ENCODE results near the gene STEAP1B.

Gene STEAP1B

GRCh38 chr7:22373388-22373787 lies 126.6 kb downstream of the STEAP1B start:
- DNase-seq (ENCODE audit: low read depth), result no peak
- no peak overlapping the region for H3K4me3 ChIP-seq (ENCODE audit: low read depth, low read length)
- TF ChIP-seq CTCF (IDR thresholded peaks at IDR 0.05; ENCODE audit: control insufficient read depth, extremely low read depth, insufficient read depth), result no peak

DNA sequence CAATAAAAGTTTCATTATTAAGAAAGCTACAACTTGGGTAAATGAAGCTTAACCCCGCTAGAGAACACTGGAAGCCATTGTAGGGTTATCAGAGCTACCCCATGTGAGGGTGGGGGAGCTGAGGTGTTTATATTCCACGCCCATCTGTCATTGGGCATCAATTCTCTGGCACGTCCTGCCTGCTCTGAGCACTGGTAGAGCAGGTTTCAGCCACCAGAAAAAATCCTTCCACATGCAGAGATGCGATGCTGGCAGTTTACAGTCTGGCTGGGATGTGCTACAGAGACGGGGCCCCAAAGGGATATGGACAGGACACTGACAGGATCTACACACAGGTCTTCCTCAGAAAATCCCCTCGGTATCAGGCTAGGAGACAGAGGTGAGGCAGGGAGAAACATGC lies 127.1 kb downstream of the STEAP1B start:
- H3K4me3 ChIP-seq (ENCODE audit: low read depth, low read length), result no peak overlapping the region
- DNase-seq (ENCODE audit: low read depth), result peak; percentile 51
- TF ChIP-seq CTCF (IDR thresholded peaks at IDR 0.05; ENCODE audit: control insufficient read depth, extremely low read depth, insufficient read depth), result no peak

- TF ChIP-seq CTCF (IDR thresholded peaks at IDR 0.05; ENCODE audit: control insufficient read depth, extremely low read depth, insufficient read depth), result no peak
- no peak for DNase-seq (ENCODE audit: low read depth)
- H3K4me3 ChIP-seq (ENCODE audit: low read depth, low read length), result no peak overlapping the region
Measured at GRCh38 chr7:22371878-22372277, 128.1 kb downstream of the STEAP1B start.

Measured in LNCaP clone FGC (cell line).